ENCODE data around the gene MS4A10.
"Not testable (repeated sequence)": the region's sequence is repeated elsewhere in the genome, so short reads cannot be mapped to it uniquely, and the experiment has no call there.

The MS4A10 gene

DNA sequence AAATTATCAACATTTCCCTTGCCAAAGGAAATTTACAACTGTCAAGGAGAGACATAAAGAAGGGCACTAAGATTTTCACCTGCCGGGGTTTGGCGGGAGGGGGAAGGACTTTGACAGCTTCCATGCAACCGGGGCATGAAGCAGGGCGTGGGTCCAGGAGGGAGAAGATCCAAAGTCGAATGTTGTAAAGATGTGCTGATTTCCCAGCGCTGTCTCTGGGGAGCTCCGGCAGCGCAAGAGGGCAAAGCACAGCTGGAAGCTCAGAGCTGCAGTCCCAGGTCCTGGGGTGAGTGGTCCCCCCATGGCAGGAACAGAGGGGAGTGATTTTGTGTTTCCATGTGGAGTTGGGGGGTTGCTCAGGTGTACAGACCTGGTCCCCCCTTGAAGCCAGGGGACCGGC, at the start of gene MS4A10:
TSS of gene MS4A10 (plus strand) at position 198 of the 400 bp plus-strand sequence. CDS start 5,003 bp downstream, outside the sequence.
- DNase-seq: no peak

- no peak for DNase-seq
Measured at GRCh38 chr11:60739114-60739513, 46.0 kb upstream of the MS4A10 start.

DNA sequence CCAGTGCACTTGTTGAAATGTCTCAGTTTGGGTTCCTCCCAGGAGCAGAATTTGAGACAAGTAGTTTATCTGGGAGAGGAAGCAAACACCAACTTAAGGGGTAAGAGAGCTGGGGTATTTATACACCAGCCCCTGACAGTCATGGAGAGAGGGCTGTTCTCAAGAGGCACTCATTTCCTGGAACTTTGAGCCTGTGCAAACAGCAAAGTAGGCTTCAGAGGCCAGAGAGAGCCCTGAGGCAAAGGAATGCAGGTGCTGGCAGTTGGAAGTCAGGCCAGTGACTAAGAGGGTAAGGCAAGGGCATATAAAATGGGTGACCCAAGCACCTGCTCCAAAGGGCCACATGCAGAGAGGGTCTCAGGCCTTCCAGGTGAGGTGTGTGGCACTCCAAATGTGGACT, 44.6 kb upstream of the MS4A10 start:
- no peak for DNase-seq

GRCh38 chr11:60741421-60741820, 43.7 kb upstream of the MS4A10 start:
- DNase-seq: no peak

DNA sequence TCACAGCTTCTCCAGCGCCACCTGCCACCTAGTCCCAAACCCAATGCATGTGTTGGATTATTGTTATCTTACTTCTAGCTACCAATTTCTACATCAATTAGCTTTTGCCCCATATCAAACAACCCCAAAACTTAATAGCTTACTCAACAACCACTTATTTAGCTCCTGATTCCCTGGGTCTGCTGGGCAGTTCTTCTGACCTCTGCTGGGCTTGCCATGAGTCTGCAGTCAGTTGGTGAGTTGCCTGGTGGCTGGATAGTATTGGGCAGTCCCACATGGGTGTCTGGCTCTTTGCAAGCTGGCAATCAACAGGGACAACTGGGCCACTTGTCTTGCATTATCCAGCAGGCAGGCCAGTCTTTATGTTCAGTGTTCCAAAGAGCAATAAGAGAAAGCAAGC, 42.1 kb upstream of the MS4A10 start:
- no peak for DNase-seq

- no peak for DNase-seq
Measured at GRCh38 chr11:60744114-60744513, 41.0 kb upstream of the MS4A10 start.

DNA sequence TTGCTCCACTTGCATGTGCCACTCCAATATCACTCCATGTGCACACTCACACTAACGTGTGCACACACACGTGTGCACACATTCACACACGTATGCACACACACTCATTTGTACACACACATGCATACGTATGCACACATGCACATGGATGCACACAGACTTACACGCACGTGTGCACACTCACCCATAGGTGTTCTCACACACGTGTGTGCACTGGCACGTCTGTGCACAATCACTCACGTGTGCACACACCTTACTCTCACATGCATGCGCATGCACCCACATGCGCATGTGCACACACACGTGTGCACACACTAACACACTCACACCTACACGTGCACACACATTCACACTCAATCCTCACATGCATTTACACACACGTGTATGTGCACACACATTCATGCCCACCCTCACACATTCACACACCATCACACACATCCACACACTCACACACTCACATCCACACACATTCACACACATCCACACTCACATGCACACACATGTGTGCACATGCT, 37.7 kb upstream of the MS4A10 start:
- no peak for DNase-seq

DNA sequence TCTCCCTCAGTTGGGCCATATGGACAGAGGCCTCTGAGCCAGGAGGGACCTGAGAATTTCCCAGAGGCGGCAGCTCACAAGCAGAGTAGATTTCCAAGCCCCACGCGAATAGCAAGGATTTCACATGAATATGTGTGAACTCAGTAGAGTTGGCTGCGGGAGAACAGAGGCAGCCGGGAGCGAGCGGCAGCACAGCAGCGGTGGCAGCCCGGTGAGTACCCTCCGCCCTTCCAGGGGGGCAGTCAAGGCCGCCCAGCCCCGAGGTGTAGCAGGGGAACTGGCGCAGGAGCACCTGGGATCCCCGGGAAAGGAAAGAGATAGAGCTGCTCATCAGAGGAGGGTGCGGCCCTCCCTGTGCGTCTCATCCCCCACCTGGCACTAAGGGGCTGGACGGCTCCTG, 36.9 kb upstream of the MS4A10 start:
- no peak for DNase-seq

DNA sequence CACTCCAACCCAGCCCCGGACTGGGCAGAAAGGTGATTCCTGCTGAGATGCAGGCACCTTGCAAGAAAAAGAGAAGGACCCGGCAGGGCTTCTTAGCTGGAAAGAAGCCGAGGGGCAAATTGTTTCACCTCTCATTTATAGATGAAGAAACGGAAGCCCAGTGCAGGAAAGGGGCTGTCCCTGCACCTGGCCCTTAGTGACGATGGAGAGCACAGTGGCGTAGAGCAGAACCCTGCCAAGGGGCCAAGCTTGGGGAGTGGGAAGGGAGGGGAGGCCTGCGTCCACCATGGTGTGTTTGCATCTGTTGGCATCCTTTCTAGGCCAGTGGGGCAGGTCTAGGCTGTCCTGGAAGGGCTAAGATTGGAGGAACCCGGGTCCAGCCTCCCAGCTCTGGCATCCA, 36.3 kb upstream of the MS4A10 start:
- no peak for DNase-seq

- DNase-seq: no peak
Measured at GRCh38 chr11:60750911-60751310, 34.2 kb upstream of the MS4A10 start.

DNA sequence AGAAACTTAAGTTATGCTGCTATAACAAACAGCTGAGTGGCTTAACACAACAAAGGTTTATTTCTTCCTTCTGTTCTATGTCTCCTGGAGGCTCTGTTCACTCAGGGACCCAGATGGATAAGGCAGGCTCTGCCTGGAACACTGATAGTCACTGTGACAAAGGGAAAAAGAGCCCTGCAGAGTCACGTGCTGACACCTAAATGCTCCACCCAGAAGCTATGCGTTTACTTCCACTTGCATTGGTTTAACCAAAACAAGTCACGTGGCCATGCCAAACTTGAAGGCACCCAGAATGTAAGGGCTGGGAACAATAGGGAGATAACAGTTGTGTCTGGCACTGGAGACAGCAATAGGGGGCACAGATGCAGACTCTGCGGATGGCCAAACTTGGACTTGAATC, 31.8 kb upstream of the MS4A10 start:
- DNase-seq: no peak

DNA sequence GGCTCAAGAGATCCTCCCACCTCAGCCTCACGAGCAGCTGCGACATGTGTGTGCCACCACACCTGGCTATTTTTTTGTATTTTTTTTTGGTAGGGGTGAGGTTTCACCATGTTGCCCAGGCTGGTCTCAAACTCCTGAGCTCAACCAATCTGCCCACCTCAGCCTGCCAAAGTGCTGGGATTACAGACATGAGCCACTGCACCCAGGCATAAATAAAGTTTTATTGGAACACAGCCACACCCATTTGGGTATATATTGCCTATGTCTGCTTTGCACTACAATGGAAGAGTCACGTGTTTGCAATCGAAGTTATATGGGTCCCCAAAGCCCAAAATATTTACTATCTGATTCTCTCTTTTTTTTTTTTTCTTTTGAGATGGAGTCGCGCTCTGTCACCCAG, 30.2 kb upstream of the MS4A10 start:
- no peak for DNase-seq

GRCh38 chr11:60756307-60757032, 28.7 kb upstream of the MS4A10 start, which contains the start of gene MS4A15:
MS4A15 (plus strand) TSS chr11:60756867; CDS start chr11:60763734, 6,867 bp downstream.
- DNase-seq: no peak

DNA sequence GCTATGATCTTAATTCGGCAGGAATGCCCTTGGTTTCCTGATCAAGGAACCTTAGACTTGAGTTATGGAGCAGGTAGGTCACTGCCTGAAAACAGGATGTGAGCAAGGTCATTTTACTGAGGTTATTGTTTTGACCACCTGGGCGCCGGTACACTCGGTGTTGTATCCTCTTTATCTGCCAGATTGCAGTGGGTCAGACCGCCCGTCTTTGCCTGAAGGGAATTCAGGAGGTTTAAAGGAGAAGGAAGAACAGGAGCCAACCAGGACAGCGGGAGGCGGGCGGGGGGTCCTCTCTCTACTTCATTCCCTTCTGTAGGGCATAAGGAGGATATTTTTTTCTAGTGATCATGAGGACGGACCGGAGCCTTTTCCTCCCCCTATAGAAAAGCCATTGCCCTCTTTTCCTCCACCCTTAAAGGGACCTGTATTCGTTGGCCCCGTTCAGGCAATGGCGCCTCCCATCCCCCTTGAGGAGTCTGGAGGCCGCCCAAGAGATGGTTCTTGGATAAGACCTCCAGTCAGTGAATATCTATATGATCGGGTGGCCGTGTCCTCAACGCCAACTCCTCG, 27.8 kb upstream of the MS4A10 start:
- no peak for DNase-seq

DNA sequence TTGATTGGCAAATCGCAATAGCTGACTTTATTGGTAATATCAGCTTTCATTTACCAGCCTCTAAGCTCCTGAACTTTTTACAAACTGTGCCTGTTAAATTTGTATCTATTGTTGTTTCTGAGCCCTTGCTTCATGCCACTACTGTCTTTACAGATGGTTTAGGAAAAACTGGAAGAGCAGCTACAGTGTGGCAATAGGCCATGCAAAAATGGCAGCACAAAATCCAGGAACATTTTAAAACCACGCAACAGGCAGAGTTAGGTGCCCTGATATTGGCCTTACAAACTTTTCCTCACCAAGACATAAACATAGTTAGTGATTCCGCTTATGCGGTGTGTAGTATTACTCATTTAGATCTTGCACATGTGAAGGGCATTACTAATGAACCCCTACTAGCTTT, 26.5 kb upstream of the MS4A10 start:
- not testable (repeated sequence) for DNase-seq

- DNase-seq: not testable (repeated sequence)
Measured at GRCh38 chr11:60759438-60760225, 25.5 kb upstream of the MS4A10 start.

DNA sequence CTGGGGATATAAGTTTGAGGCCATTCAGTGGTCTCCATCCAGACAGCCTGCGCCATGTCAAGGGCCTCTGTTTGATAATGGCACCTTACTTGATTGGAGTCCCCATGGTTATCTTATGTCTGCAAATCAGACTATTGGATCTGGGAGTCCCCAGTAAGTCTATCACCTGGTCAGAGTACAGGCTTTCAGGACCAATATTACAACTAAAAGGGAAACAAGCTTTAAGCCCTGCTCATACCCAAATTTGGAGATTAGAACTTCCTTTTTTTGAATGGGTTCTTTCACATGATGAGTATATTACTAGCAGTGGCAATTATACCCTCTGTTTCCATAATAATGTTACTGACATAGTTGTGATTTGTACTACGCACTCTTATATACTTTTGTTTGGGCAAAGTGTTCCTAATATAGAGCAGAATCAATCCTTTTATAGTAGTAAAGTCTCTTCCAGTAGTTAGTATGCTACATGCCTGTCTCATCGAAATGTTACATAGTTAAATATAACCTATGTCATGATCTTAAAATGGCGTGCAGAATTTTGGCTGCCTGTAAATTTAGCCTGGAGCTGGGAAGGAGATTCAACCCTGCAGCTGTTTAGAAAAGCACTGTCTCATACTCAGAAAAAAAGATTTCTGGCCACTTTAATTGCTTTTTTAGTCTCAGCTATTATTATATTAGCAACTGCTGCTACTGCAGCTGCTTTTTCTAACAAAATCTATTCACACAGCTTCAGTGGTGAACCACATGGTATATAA, 23.5 kb upstream of the MS4A10 start:
- no peak for DNase-seq

DNA sequence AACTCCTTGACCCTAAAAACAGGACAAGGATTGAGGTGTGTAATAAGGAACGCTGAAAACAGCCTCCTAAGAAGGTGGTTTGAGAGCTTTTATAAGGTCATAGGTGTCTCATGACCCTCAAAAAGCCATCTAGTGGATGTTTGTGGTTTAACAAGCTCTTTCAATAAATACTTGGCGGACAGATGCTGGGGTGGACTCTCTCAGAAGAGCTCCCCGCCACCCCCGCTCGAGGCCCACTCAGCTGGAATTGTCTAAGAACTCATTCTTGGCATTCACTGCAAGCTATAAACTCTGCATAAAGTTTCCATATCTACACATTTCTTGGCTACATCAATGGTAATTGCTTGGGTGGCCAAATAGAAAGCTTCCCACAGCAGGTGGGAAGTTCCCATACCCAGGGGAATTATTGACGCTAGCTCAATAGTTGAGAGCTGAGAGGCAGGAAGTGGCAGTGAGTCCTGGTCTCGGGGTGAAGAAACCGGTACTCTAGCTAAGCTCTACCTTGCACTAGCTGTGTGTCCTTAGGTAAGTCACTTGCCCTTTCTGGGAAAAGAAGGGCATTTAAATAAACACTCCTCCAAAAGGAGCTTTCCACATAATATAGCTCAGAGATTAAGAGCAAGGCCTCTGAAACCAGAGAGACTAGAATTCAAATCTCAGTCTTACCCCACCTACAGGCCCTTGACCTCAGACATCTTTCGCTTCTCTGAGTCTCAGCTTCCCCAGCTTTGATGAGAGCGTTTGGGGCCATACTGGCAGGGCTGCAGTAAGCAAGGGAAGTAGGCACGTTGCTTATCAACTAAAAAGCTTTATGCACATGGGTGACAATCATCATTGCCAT, 22.1 kb upstream of the MS4A10 start:
- no peak for DNase-seq

GRCh38 chr11:60763692-60764369, 21.3 kb upstream of the MS4A10 start:
- no peak for DNase-seq

DNA sequence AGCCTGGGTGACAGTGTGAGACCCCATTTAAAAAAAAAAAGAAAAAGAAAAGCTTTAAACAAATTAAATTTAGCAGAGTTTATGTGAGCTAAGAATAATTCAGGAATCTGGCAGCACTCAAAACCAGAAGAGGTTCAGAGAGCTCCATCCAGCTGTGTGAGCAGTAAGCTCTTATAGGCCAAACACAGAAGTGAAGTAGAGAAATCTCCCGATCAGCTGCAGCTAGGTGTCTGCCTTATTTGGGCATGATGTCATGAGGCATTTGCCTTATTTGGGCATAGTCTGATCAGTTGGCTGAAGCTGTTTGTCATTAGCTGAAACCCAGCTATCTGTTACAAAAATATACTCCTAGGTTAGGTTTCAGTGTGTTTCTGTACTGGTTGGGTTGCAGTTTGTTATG, 20.3 kb upstream of the MS4A10 start:
- DNase-seq: peak; percentile 5

- DNase-seq: no peak
Measured at GRCh38 chr11:60765355-60765754, 19.8 kb upstream of the MS4A10 start.
